Neural cell (in vitro differentiated cells): ENCODE measurements around the gene LCN10.

Source experiments
- EP300 ChIP-seq: fragments of 450-650 bp; conservative IDR thresholded peaks from 2 replicates; pipeline ENCODE4 v1.6.1; 2014; ENCODE audit warnings: antibody characterized with exemption, mild to moderate bottlenecking, moderate library complexity; ENCODE audit not compliant: poor library complexity, severe bottlenecking
- EZH2 ChIP-seq: fragments of 200-600, 300-800 bp; shearing (Covaris generic), sonication (generic); IDR thresholded peaks from 2 replicates; pipeline ENCODE4 v1.6.1; 2014; ENCODE audit warnings: antibody characterized with exemption, low read length, borderline replicate concordance, mild to moderate bottlenecking; ENCODE audit not compliant: insufficient read depth, poor library complexity, severe bottlenecking
- MXI1 ChIP-seq: fragments of 450-650 bp; conservative IDR thresholded peaks from 2 replicates; pipeline ENCODE4 v1.6.1; 2014; ENCODE audit warnings: antibody characterized with exemption, mild to moderate bottlenecking; ENCODE audit not compliant: poor library complexity, severe bottlenecking
- POLR2AphosphoS5 ChIP-seq: IDR thresholded peaks from 2 replicates; pipeline ENCODE4 v1.6.1; 2012
- RAD21 ChIP-seq: fragments of 450-650 bp; conservative IDR thresholded peaks from 2 replicates; pipeline ENCODE4 v1.6.1; 2014; ENCODE audit warnings: antibody characterized with exemption, mild to moderate bottlenecking, moderate library complexity
- TF ChIP-seq, protein P1 (sequence below): fragments of 450-650 bp; IDR thresholded peaks from 2 replicates; pipeline ENCODE4 v1.5.1; 2014; ENCODE audit warnings: antibody characterized with exemption, mild to moderate bottlenecking, moderate library complexity; ENCODE audit not compliant: poor library complexity, severe bottlenecking
- TF ChIP-seq, protein P2 (sequence below): IDR thresholded peaks from 2 replicates; pipeline ENCODE4 v1.6.1; 2012; ENCODE audit warnings: borderline replicate concordance

DNA sequence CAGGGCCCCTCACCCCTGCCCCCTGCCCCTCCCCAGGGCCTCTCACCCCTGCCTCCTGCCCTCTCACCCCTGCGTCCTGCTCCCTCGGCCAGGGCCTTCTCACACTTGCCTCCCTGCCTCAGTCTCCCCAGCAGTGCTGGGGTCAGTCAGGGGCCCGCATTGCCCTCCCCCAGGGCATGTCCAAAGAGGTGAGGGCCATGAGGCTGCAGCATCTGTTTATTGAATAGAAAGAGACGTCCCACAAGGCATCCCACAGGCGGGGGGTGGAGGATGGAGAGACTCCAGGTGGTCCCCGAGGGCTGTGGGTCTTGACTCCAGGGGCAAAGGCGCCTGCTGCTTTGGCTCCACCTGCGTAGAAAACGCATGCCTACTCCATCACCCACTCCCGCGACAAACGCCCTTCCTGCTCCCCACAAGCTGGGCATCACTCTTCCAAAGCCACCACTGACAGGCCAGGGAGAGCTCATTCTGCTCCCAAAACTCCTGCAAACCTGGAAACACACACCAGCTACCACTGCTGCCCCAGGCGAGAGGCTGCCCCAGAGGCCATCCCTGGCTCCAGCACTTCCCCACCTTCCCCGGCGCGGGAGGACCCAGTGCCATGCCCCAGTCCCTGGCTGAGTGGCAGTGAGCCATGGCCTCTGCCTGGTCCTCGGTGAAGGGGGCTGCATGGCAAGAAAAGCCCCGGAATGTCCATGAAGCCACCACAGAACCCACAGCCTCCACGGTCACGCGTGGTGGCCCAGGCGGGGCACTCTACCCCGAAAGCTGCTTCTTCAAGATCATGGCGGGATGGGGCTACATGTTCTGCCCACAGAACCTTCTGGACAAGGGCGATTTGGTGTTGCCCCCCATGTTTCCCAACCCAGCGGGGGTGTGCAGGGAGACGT lies 16.9 kb upstream of the LCN10 start:
- no peak for TF ChIP-seq EZH2
- TF ChIP-seq, protein P1, sequence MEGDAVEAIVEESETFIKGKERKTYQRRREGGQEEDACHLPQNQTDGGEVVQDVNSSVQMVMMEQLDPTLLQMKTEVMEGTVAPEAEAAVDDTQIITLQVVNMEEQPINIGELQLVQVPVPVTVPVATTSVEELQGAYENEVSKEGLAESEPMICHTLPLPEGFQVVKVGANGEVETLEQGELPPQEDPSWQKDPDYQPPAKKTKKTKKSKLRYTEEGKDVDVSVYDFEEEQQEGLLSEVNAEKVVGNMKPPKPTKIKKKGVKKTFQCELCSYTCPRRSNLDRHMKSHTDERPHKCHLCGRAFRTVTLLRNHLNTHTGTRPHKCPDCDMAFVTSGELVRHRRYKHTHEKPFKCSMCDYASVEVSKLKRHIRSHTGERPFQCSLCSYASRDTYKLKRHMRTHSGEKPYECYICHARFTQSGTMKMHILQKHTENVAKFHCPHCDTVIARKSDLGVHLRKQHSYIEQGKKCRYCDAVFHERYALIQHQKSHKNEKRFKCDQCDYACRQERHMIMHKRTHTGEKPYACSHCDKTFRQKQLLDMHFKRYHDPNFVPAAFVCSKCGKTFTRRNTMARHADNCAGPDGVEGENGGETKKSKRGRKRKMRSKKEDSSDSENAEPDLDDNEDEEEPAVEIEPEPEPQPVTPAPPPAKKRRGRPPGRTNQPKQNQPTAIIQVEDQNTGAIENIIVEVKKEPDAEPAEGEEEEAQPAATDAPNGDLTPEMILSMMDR, result no peak
- TF ChIP-seq EP300, result no peak
- TF ChIP-seq RAD21, result no peak
- no peak for TF ChIP-seq POLR2AphosphoS5
- no peak for TF ChIP-seq MXI1
- TF ChIP-seq, protein P2, sequence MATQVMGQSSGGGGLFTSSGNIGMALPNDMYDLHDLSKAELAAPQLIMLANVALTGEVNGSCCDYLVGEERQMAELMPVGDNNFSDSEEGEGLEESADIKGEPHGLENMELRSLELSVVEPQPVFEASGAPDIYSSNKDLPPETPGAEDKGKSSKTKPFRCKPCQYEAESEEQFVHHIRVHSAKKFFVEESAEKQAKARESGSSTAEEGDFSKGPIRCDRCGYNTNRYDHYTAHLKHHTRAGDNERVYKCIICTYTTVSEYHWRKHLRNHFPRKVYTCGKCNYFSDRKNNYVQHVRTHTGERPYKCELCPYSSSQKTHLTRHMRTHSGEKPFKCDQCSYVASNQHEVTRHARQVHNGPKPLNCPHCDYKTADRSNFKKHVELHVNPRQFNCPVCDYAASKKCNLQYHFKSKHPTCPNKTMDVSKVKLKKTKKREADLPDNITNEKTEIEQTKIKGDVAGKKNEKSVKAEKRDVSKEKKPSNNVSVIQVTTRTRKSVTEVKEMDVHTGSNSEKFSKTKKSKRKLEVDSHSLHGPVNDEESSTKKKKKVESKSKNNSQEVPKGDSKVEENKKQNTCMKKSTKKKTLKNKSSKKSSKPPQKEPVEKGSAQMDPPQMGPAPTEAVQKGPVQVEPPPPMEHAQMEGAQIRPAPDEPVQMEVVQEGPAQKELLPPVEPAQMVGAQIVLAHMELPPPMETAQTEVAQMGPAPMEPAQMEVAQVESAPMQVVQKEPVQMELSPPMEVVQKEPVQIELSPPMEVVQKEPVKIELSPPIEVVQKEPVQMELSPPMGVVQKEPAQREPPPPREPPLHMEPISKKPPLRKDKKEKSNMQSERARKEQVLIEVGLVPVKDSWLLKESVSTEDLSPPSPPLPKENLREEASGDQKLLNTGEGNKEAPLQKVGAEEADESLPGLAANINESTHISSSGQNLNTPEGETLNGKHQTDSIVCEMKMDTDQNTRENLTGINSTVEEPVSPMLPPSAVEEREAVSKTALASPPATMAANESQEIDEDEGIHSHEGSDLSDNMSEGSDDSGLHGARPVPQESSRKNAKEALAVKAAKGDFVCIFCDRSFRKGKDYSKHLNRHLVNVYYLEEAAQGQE, result no peak
